HG02884 (cell line): ENCODE measurements around the gene NPY4R.
"Not testable (repeated sequence)": the region's sequence is repeated elsewhere in the genome, so short reads cannot be mapped to it uniquely, and the experiment has no call there.

ENCODE experiments used
- ATAC-seq: cut with Tn5 transposase; IDR thresholded peaks from one replicate; pipeline ENCODE4 v1.9.1; 2021; ENCODE audit warnings: mild to moderate bottlenecking, moderate library complexity; ENCODE audit not compliant: unreplicated experiment

NPY4R gene, protein sequence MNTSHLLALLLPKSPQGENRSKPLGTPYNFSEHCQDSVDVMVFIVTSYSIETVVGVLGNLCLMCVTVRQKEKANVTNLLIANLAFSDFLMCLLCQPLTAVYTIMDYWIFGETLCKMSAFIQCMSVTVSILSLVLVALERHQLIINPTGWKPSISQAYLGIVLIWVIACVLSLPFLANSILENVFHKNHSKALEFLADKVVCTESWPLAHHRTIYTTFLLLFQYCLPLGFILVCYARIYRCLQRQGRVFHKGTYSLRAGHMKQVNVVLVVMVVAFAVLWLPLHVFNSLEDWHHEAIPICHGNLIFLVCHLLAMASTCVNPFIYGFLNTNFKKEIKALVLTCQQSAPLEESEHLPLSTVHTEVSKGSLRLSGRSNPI

GRCh38 chr10:46465765-46466164, at the start of gene NPY4R:
Gene NPY4R, minus strand, starts transcription at chr10:46465958. Its CDS starts 3,323 bp downstream, at chr10:46462635.
- not testable (repeated sequence) for ATAC-seq

DNA sequence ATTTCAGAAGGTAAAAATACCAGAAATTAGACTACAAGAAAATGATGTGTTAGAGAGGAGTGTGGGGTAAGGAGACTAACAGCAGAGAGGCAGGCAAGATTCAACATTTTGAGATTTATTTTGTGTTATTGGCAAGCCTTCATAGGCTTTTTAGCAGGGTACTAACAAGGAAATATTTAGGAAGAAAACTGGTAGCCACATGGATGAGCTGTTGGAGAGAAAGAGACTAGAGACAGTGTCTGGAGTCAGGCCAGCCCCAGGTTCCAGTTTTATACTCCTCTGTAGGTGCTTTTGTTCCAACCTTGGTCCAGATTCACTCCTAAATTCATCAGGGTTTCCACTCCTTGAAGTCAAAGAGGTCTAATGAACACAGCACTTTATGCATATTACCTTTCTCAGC, 49.6 kb upstream of the NPY4R start:
- no peak for ATAC-seq

DNA sequence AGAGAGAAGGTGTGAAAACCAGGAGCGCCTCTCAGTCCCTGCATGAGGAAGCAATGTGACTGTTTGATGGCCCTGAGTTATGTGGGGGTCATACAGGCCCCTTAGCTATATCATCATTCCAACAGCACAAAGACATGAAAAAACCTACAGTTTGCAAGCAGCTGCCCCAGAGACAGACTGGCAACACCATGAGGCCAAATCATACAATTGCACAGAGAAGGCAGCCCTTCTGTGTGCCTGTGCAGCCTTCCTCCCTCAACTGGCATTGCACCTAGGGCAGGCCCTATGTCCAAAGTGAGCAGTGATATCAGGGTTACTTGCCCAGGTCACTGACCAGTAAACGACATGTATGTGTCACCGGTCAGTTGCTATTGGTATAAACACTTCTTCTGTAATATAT, 49.1 kb upstream of the NPY4R start:
- no peak for ATAC-seq

DNA sequence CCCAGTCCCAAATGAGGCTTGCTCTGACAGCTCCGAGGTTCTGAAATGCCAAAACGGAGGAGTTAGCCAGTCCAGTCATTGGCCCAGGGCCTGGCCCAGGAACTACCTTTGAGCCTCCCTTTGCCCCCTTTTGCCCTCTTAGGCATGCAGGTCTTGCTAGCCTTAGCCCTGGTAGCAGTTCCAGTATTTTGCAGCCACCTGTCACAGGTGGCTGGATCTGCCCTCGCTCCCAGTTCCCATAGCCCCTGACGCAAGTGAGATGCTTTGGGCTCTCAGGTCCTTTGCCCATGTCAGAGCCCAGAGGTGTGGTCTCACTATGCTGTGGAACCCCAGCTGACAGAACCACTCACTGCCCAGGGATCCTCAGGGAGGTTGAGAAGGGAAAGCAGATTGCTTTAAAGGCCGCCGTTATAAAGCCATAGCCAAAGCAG, 48.7 kb upstream of the NPY4R start:
- ATAC-seq: no peak

GRCh38 chr10:46513333-46513732, 47.6 kb upstream of the NPY4R start:
- not testable (repeated sequence) for ATAC-seq

DNA sequence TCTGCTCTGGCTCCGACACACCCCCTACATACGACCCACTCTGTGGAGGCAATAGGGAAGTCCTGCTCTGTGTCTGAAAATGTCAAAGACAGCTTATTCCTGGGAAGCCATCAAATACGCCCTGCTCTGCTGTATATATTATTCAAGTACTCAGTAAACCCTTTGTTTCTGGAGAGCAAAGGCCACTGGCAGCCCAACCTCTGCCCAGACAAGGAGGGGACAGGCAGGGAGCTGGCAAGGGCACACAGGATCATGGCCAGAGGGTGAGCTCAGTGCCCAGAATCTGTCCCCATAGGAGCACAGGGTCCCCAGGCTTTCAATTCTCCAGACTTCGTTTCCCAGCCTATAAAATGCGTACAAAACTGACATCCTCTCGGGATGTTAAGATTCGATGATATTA, 47.0 kb upstream of the NPY4R start:
- ATAC-seq: not testable (repeated sequence)

GRCh38 chr10:46512002-46512401, 46.2 kb upstream of the NPY4R start:
- ATAC-seq: not testable (repeated sequence)

DNA sequence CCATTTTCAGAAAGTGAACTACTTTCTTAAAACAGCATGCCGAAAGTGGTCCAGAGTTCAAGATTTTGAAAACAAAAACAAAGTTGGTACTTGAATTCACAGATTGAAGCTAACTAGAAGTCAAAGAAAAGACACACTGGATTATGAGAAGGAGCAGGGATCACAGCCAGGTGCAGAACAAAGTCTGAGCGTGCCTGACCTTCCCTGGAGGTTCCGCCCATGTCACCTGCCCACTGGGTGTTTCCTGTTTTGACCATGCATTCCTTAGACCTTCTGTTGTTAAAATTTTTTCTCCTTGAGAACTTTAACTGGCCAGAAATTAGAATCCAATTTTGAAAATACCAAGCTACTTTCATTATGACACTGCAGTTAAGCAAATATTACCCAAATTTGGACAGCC, 34.2 kb upstream of the NPY4R start:
- ATAC-seq: not testable (repeated sequence)

DNA sequence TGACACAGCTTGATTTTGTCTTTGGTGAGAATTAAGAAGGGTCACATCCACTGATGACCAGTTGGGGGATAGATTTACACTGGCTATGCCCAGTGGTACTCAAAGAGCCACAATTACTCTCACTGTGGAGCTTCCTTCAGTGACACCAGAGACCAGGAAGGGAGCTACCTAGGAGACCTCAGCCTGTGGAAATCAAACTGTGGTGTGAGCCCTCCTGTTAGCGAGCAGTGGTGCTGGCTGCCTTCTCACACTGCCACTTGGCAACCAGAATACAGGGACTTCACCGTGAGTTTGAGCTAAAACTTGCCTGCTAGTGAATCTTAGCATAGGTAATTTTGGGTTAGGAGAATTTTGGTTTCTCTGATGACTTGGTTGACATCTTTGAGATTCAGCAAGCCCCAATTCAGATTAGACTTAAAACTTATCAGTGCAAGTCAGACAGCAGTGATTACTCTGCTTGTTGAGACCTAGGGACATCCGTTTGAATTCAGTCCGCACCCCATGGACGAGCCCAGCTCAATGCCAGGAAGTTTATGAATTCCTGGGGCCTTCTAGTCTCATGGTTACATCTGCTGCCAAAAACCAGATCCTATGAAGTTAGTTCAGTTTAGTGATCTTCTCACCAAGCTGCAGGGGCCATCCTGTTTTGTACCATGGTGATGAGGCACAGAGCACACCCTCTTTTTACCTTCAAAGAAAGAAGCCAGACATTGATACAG, 33.4 kb upstream of the NPY4R start:
- ATAC-seq: not testable (repeated sequence)

DNA sequence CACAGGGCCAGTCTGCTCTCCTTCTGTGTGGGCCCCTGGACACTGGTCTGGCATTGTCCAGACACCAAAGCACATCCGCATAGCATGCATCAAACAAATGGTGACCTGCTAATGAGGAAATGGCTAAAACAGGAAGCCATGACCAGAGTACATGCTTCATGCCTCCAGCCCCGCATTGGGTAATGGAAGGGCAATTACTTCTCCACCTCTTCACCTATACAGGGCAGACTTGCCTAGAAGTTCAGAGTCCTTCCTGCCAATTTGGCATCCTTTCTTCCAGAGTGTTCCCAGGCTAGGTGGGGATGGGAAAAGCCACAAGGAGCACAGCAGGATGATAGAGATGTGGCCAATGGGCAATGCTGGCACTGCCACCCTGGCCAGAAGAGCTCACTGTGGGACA, 32.1 kb upstream of the NPY4R start:
- not testable (repeated sequence) for ATAC-seq

- ATAC-seq: not testable (repeated sequence)
Measured at GRCh38 chr10:46497401-46497800, 31.6 kb upstream of the NPY4R start.

DNA sequence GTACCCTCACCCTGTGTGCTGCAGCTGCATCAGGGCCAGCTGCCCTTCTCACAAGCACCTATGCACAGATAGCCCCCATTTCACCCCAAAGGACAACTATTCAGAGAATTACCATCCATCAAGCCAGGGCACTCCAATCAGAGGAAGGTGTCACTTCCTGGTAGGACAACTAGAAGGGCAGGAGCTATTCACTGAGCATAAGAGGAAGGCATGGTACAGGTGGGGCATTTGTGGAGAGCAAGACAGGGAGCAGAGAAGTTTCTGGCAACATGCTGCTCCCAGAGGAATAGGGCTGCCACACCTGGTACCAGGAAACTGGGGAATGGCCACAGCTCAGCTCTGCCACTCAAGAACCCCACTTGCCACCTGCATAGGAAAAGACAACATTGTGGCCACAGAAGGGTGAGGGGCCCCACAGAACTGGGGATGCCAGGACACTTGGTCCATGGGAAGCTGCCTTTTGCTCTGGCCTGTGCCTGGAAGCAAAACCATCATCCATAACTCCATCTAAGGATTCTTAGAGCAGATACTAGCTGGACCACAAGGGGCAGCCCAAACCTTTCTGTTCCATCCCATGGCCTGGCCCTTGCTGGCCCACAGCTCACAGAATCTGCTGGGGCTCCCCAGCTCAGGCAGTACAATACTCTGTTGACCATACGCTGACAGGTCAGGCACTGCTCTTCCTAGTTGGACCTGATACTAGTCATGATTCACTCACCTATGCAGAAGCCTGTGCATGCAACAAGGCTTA, 25.8 kb upstream of the NPY4R start:
- not testable (repeated sequence) for ATAC-seq

- ATAC-seq: not testable (repeated sequence)
Measured at GRCh38 chr10:46490285-46490684, 24.5 kb upstream of the NPY4R start.

DNA sequence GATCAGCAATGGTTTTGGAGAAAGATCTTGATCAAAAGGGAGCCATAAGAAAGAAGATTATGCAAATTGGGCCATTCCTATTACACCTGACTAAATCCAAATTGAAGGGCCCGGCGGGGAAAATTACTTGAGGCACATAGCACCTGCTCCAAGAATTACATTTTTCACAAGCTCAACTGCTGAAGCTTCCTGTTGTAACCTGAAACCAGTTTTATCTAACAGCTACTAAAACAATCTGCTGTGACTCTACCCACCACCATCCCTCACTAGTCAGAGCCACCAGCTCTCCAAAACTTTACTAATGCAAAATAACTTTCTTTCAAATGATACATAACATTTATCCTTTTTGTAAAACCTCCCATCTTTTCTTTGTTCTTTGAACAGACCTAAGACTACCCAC, 20.7 kb upstream of the NPY4R start:
- not testable (repeated sequence) for ATAC-seq

GRCh38 chr10:46474746-46475320, 9.1 kb upstream of the NPY4R start:
- ATAC-seq: not testable (repeated sequence)

- ATAC-seq: not testable (repeated sequence)
Measured at GRCh38 chr10:46473758-46474157, 8.0 kb upstream of the NPY4R start.

DNA sequence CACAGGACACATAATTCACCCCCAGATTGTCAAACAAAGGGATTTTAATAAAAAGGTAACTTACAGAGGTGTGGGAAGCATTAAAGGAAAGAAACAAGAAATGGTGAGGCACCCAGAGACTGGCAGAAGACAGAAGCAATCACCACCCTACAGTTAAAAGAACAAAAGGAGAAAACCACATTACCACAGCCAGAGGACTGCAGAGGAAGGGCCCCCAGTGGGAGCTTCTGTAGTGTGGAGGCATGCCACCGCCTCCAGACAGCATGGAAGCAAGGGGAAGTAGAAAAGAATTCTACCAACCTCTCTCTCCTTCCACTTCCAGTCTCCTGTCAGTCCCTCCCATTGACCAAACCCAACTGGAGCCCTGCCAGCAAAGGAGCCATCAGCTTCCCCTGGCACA, 4.4 kb upstream of the NPY4R start:
- ATAC-seq: not testable (repeated sequence)

DNA sequence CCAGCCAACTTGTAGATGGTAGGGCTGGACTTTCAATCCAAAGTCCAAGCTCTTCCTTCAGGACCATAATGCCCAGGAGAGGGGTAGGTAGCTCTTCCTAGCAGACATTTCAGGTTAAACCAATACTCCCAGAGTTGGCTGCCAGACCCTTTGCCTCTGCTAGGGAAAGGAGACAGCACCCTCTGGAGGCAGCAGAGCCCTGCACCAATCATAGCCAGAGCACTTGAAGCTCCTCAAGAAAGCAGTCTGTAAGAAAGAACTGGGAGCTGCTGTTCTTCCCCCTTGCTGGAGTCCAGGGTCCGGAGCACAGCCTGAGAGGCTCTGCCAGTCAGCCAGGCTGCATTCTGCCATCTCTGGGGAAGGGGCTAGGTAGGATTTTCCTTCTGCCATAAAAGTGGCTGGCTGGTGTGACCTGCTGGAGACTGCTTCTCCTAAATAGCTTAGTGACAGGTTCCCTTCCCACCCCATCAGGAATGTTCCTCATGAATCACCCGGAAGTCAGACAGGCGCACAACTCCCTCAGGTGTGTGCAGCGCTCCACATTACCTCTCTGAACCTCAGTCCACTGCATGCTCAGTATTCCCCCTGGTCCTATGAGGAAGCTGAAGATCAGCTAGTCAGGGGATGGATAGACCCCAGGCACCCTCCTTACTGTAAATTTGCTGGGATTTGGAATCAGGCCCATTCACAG, 2.5 kb upstream of the NPY4R start:
- not testable (repeated sequence) for ATAC-seq

DNA sequence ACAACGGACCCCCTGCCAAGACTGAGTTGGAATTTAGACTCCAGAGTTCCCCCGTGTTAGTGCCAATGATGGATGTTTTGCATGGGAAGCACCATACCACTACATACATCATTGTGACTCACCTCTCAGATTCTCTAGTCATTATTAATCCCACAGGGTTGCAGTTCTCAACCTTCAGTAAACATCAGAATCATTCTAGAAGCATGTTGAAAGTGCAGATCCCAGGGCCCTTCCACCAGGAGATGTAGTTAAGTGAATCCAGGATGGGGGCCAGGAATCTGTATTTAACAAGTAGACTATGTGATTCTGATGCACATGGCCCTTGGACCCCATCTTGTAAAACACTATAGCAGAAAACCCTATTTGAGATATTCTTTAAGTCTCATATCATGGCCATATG, 2.1 kb downstream of the NPY4R start:
- ATAC-seq: not testable (repeated sequence)

DNA sequence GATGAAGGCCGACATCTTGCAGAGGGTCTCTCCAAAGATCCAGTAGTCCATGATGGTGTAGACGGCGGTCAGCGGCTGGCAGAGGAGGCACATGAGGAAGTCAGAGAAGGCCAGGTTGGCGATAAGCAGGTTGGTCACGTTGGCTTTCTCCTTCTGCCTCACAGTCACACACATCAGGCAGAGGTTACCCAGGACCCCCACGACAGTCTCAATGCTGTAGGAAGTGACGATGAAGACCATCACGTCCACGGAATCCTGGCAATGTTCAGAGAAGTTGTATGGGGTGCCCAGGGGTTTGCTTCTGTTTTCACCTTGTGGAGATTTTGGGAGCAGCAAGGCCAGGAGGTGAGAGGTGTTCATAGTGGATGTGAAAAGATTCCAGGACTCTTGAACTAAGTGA, 3.5 kb downstream of the NPY4R start:
- not testable (repeated sequence) for ATAC-seq
